BLaER1 treated with 17β-estradiol and CSF1 and Interleukin-3, amounts not matched to agents 10 nM and 100 nM (cell line): ENCODE measurements around the gene HNRNPLL.
A peak's percentile ranks its signal among the peaks of the same experiment; 100 is the strongest.
"Not testable (repeated sequence)": the region's sequence is repeated elsewhere in the genome, so short reads cannot be mapped to it uniquely, and the experiment has no call there.

Experiments
- H3K27ac ChIP-seq, 11 experiments: shearing (Covaris generic); formaldehyde crosslinking; 2 replicates each; pipeline ENCODE4 v1.8.1; 2022
- H3K27me3 ChIP-seq, 11 experiments: shearing (Covaris generic); formaldehyde crosslinking; 2 replicates each; pipeline ENCODE4 v1.8.1; 2022
- H3K36me3 ChIP-seq, 11 experiments: shearing (Covaris generic); formaldehyde crosslinking; 2 replicates each; pipeline ENCODE4 v1.8.1; 2022
- H3K4me1 ChIP-seq, 10 experiments: shearing (Covaris generic); formaldehyde crosslinking; 2 replicates each; pipeline ENCODE4 v1.8.1; 2022
- H3K4me2 ChIP-seq, 11 experiments: shearing (Covaris generic); formaldehyde crosslinking; 2 replicates each; pipeline ENCODE4 v1.8.1; 2022
- H3K4me3 ChIP-seq, 10 experiments: shearing (Covaris generic); formaldehyde crosslinking; 2 replicates each; pipeline ENCODE4 v1.8.1; 2022
- H3K9ac ChIP-seq, 11 experiments: shearing (Covaris generic); formaldehyde crosslinking; 2 replicates each; pipeline ENCODE4 v1.8.1; 2022
- H3K9me3 ChIP-seq, 11 experiments: shearing (Covaris generic); formaldehyde crosslinking; replicated peaks in 1 of 11; 2 replicates each; pipeline ENCODE4 v1.8.1; 2022
- H4K20me1 ChIP-seq, 11 experiments: shearing (Covaris generic); formaldehyde crosslinking; 2 replicates each; pipeline ENCODE4 v1.8.1; 2022
- Cebpa-rat ChIP-seq, 11 experiments: shearing (Covaris generic); IDR thresholded peaks; 2 replicates each; pipeline ENCODE4 v1.8.1; 2022

Gene HNRNPLL

DNA sequence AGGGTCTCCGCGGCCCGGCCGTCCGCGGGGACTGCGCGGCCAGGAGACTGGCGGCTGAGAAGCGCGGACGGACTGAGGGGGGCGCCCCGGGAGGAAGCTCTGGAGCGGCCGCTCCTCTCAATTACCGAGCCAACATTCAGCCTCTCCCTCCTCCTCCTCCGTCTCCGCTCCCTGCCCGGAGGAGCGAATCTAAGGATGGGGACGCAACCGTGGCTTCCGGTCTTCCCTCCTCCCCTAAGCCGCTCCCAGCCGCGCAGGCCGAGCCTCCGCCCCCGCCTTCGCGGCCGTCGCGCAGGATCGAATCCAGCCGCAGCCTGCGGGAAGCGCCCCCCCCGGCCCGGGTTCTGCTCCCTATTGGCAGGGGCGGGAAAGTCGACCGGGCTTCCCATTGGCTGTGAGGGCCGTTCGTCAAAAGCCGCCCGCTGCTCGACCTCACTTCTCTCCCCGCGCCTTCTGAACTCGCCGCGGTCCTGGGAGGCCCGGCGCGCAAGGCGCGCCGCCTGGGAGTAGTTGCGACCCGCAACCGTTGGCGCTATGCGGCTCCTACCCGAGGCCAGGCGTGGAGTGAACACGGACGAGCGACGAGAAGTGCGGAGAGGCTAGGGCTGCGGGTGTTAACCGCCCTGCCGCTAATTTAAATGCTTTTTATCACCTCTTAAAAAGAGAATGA is at the start of gene HNRNPLL:
HNRNPLL (minus strand) TSS at position 197 of the 670 bp plus-strand sequence. CDS start 302 bp downstream, outside the sequence.
- no peaks in the 10 kb centered on the region for H3K9me3 ChIP-seq
- H3K27ac ChIP-seq: peak within 1 kb of the TSS; percentile 33 to 86 (median 79); a peak in 21 of 22 replicates
- peak within 1 kb of the TSS; percentile 68 to 92 (median 82) for H3K4me3 ChIP-seq
- H3K36me3 ChIP-seq: no peaks in the 10 kb centered on the region
- peaks cover 28 to 65% (median 54%) of the 10 kb centered on the region in 10 experiments for H3K4me1 ChIP-seq
- TF ChIP-seq Cebpa-rat (IDR thresholded peaks at IDR 0.05): no peak
- peak within 1 kb of the TSS; percentile 76 to 91 (median 83) for H3K9ac ChIP-seq
- H3K27me3 ChIP-seq: peaks cover 51 to 97% (median 74%) of the 10 kb centered on the region in 11 experiments
- H4K20me1 ChIP-seq: peaks cover 32 to 64% (median 48%) of the 10 kb centered on the region in 11 experiments; a peak in 20 of 22 replicates
- H3K4me2 ChIP-seq: peak within 1 kb of the TSS; percentile 82 to 95 (median 90)

DNA sequence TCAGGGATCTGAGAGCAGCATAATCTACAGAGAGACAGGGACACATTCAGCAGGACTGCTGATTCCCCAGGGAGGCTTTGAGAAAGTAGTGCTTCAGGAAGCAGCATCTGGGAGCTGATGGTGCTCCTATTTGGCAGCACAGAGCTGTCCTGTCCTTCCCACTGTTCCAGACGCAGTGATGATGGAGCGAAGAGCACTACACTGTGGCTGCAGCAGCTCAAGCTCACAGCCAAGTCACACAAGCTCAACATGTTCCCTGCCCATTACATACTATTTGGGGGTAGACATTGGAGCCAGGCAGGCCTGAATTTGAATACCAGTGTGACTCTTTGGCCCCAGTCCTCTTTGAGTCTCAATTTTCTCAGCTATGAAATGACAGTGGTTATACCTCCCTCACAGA is 48.0 kb upstream of the HNRNPLL start:
- H3K4me2 ChIP-seq: peak overlapping the region in 7 of 11 experiments; percentile 4 to 51 (median 12); a peak in 7 of 22 replicates
- TF ChIP-seq Cebpa-rat (IDR thresholded peaks at IDR 0.05): no peak
- no peak overlapping the region for H3K9ac ChIP-seq
- H3K9me3 ChIP-seq: peaks cover 29 to 57% (median 48%) of the 10 kb centered on the region in 11 experiments
- no peak overlapping the region for H3K4me3 ChIP-seq
- H3K4me1 ChIP-seq: peaks cover 22 to 50% (median 40%) of the 10 kb centered on the region in 10 experiments
- H4K20me1 ChIP-seq: no peaks in the 10 kb centered on the region
- H3K27me3 ChIP-seq: peaks cover 0 to 20% (median 0%) of the 10 kb centered on the region in 11 experiments; a peak in 3 of 22 replicates
- H3K36me3 ChIP-seq: peaks cover 0 to 15% (median 0%) of the 10 kb centered on the region in 11 experiments; a peak in 6 of 22 replicates
- peak overlapping the region in 1 of 11 experiments; percentile 78; a peak in 2 of 22 replicates for H3K27ac ChIP-seq

DNA sequence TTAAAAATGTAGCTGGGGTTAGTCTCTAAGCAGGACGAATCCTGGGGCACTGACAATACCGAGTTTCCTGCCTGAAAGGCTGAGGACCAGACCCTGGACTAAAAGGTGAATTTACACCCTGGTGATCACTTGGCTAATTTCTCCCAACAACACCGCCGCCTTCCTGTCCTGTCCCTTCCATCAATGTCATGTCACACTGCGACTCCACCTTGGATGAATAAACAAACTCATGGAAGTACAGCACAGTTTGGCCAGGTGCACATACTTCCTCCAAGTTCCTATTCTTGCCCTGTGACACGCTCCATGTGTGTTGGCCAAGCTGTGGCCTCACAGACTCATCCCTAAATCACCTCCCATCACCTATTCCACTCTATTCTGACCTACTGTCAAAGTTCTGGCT is 47.3 kb upstream of the HNRNPLL start:
- H3K27me3 ChIP-seq: peaks cover 0 to 14% (median 0%) of the 10 kb centered on the region in 11 experiments; a peak in 2 of 22 replicates
- H3K4me2 ChIP-seq: peak overlapping the region in 7 of 11 experiments; percentile 4 to 51 (median 16); a peak in 8 of 22 replicates
- H3K4me3 ChIP-seq: no peak overlapping the region
- H3K4me1 ChIP-seq: peaks cover 22 to 50% (median 40%) of the 10 kb centered on the region in 10 experiments
- no peak overlapping the region for H3K9ac ChIP-seq
- peaks cover 29 to 62% (median 53%) of the 10 kb centered on the region in 11 experiments for H3K9me3 ChIP-seq
- no peak for TF ChIP-seq Cebpa-rat (IDR thresholded peaks at IDR 0.05)
- H3K27ac ChIP-seq: peak overlapping the region in 2 of 11 experiments; percentile 70 to 78; a peak in 3 of 22 replicates
- H3K36me3 ChIP-seq: peaks cover 0 to 15% (median 0%) of the 10 kb centered on the region in 11 experiments; a peak in 6 of 22 replicates
- H4K20me1 ChIP-seq: no peaks in the 10 kb centered on the region

DNA sequence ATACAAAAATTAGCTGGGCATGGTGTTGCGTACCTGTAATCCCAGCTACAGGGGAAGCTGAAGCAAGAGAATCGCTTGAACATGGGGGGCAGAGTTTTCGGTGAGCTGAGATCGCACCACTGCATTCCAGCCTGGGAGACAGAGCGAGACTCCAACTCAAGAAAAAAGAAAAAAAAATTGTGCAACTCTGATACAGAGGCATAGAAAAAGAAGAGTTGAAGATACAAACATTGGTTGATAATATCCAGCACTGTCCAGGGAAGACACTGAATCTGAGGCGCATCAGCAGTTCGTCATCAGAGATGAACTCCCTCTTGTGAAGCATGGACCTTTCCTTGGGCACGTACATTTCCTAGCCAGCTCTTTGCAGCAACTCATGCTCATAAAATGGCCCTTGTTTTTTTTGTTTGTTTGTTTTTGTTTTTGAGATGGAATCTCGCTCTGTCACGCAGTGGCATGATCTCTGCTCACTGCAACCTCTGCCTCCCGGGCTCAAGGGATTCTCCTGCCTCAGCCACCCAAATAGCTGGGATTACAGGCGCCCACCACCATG is 46.5 kb upstream of the HNRNPLL start:
- H3K36me3 ChIP-seq: peaks cover 0 to 15% (median 0%) of the 10 kb centered on the region in 11 experiments; a peak in 6 of 22 replicates
- no peak for TF ChIP-seq Cebpa-rat (IDR thresholded peaks at IDR 0.05)
- H3K4me1 ChIP-seq: peaks cover 21 to 46% (median 36%) of the 10 kb centered on the region in 10 experiments
- peak overlapping the region in 3 of 10 experiments; percentile 38 to 52 (median 41); a peak in 2 of 20 replicates for H3K4me3 ChIP-seq
- peaks cover 0 to 9% (median 0%) of the 10 kb centered on the region in 11 experiments; a peak in 2 of 22 replicates for H3K27me3 ChIP-seq
- peaks cover 29 to 70% (median 60%) of the 10 kb centered on the region in 11 experiments for H3K9me3 ChIP-seq
- H3K4me2 ChIP-seq: peak overlapping the region in 2 of 11 experiments; percentile 10 to 36; a peak in 3 of 22 replicates
- H3K27ac ChIP-seq: peak overlapping the region in 6 of 11 experiments; percentile 60 to 84 (median 76); a peak in 8 of 22 replicates
- H3K9ac ChIP-seq: no peak overlapping the region
- H4K20me1 ChIP-seq: no peaks in the 10 kb centered on the region

DNA sequence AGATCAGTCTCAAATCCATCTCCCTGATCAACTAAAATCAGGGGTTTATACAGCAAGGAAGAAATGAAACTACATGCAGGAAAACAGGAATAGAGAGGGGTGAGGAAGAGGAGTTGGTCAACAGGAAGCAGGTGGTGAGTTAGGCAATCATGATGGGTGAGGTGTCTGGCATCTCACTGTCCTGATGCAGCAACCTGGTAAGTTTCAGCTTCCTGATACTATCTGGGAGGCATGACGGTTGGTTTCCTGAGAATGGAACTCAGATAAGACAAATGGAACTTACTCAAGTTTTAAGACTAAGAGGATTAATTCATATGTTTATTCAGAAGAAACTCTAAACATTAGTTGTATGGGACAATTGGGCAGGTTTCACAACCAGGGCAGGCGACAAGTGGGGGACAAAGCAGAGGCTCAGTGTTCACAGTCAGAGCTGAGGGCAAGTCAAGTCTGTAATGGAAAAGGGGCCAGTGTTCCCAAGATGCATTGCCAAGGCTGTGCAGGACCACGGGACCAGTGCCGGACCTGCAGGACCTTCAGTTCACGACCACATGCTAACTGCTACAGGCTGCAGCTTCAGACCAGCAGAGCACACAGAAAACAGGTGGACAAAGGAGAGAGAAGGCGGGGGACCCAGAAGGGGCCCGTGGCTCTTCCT is 45.5 kb upstream of the HNRNPLL start:
- H3K9me3 ChIP-seq: peaks cover 36 to 80% (median 70%) of the 10 kb centered on the region in 11 experiments
- H3K4me2 ChIP-seq: peak overlapping the region; percentile 17 to 68 (median 36); a peak in 17 of 22 replicates
- peak overlapping the region in 7 of 10 experiments; percentile 9 to 52 (median 38); a peak in 10 of 20 replicates for H3K4me3 ChIP-seq
- peak in 9 of 11 experiments; percentile 21 to 88 (median 71); a peak in 15 of 22 replicates for TF ChIP-seq Cebpa-rat (IDR thresholded peaks at IDR 0.05)
- H3K36me3 ChIP-seq: peaks cover 0 to 15% (median 2%) of the 10 kb centered on the region in 11 experiments; a peak in 8 of 22 replicates
- no peaks in the 10 kb centered on the region for H4K20me1 ChIP-seq
- H3K27me3 ChIP-seq: peaks cover 0 to 14% (median 0%) of the 10 kb centered on the region in 11 experiments; a peak in 3 of 22 replicates
- H3K27ac ChIP-seq: peak overlapping the region in 8 of 11 experiments; percentile 58 to 84 (median 72); a peak in 17 of 22 replicates
- peaks cover 13 to 38% (median 29%) of the 10 kb centered on the region in 10 experiments for H3K4me1 ChIP-seq
- peak overlapping the region in 4 of 11 experiments; percentile 10 to 54 (median 26); a peak in 5 of 22 replicates for H3K9ac ChIP-seq

DNA sequence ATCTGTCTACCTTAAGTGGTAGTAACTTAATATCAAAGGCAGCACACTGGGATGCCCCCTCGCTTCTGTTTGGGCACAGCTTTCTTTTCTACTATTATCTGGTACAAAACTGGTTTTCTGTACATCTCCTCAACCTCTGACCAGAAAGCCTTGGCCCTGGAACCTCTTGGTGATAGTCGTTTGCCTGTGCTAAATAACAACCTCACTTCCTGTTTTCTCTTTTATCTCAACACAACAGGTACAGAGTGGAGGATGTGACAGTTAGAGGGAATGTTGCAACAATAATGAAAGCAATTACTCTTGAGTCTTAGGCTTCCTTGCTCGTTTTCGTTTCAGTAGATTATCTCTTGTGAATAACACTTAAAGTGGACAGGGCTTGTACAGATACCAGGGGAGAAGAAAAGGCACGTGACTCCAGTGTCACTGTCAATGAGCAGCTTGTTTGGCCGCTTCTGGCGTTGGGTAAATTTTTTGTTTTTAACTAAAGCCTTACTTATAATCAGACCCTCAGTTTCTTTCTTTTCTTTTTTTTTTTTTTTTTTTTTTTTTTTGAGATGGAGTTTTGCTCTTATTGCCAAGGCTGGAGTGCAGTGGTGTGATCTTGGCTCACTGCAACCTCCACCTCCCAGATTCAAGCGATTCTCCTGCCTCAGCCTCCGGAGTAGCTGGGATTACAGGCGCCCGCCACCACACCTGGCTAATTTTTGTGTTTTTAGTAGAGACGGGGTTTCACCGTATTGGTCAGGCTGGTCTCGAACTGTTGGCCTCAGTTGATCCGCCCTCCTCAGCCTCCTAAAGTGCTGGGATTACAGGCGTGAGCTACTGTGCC is 41.2 kb upstream of the HNRNPLL start:
- H3K4me2 ChIP-seq, H4K20me1 ChIP-seq, H3K27ac ChIP-seq, H3K9ac ChIP-seq: not testable (repeated sequence)
- peaks cover 0 to 24% (median 0%) of the 10 kb centered on the region in 11 experiments; a peak in 4 of 22 replicates for H3K27me3 ChIP-seq
- H3K36me3 ChIP-seq: peaks cover 0 to 12% (median 4%) of the 10 kb centered on the region in 11 experiments; a peak in 9 of 22 replicates
- peaks cover 9 to 17% (median 13%) of the 10 kb centered on the region in 10 experiments; a peak in 18 of 20 replicates for H3K4me1 ChIP-seq
- H3K4me3 ChIP-seq: 0 out of 20 replicates have a peak overlapping the region, but pooled peaks of 1 of the 10 experiments have one; percentile 9
- H3K9me3 ChIP-seq: peaks cover 39 to 68% (median 61%) of the 10 kb centered on the region in 11 experiments

DNA sequence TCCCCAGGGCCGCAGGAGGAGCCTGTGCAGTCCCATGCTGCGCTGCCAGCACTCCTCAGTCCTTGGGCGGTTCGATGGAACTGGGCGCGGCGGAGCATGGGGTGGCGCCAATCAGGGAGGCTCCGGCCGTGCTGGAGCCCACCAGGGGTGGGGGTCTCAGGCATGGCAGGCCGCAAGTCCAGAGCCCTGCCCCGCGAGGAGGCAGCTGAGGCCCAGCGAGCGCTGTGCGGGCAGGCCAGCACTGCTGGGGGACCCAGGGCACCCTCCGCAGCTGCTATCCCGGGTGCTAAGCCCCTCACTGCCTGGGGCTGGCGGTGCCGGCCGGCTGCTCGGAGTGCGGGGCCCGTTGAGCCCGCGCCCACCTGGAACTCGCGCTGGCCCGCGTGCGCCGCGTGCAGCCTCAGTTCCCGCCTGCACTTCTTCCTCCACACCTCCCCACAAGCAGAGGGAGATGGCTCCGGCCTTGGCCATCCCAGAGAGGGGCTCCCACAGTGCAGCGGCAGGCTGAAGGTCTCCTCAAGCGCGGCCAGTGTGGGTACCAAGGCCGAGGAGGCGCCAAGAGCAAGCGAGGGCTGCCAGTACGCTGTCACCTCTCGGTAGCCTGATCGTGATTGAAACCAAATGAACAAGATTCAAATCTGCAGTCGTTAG is 40.4 kb upstream of the HNRNPLL start:
- H3K4me2 ChIP-seq: no peak overlapping the region
- peaks cover 5 to 9% (median 6%) of the 10 kb centered on the region in 10 experiments; a peak in 18 of 20 replicates for H3K4me1 ChIP-seq
- H4K20me1 ChIP-seq: no peaks in the 10 kb centered on the region
- H3K4me3 ChIP-seq: 0 out of 20 replicates have a peak overlapping the region, but pooled peaks of 1 of the 10 experiments have one; percentile 9
- no peak overlapping the region for H3K27ac ChIP-seq
- peaks cover 0 to 31% (median 0%) of the 10 kb centered on the region in 11 experiments; a peak in 4 of 22 replicates for H3K27me3 ChIP-seq
- no peak overlapping the region for H3K9ac ChIP-seq
- TF ChIP-seq Cebpa-rat (IDR thresholded peaks at IDR 0.05): no peak
- H3K36me3 ChIP-seq: peaks cover 0 to 6% (median under 1%) of the 10 kb centered on the region in 11 experiments; a peak in 6 of 22 replicates
- peaks cover 32 to 60% (median 54%) of the 10 kb centered on the region in 11 experiments for H3K9me3 ChIP-seq

DNA sequence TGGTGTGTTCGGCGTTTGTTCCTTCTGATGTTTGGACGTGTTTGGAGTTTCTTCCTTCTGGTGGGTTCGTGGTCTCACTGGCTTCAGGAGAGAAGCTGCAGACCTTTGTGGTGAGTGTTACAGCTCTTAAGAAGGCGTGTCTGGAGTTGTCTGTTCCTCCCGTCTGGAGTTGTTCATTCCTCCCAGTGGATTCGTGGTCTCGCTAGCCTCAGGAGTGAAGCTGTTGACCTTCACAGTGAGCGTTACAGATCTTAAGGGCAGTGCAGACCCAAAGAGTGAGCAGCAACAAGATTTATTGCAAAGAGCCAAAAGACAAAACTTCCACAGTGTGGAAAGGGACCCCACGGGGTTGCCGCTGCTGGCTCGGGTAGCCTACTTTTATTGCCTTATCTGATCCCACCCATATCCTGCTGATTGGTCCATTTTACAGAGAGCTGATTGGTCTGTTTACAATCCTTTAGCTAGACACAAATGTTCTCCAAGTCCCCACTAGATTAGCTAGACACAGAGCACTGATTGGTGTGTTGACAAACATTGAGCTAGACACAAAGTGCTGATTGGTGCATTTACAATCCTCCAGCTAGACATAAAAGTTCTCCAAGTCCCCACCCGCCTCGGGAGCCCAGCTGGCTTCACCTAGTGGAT is 39.8 kb upstream of the HNRNPLL start:
- H3K4me3 ChIP-seq, H3K27ac ChIP-seq, H4K20me1 ChIP-seq, H3K36me3 ChIP-seq, H3K9ac ChIP-seq, H3K4me1 ChIP-seq: not testable (repeated sequence)
- Histone ChIP-seq H3K9me3 (peaks cover 25 to 53% (median 47%) of the 10 kb centered on the region in 11 experiments), H3K27me3 (peaks cover 0 to 33% (median 0%) of the 10 kb centered on the region in 11 experiments; a peak in 4 of 22 replicates), H3K4me2 (0 out of 22 replicates have a peak overlapping the region, but pooled peaks of 1 of the 11 experiments have one; percentile 0)
